Measurements from ENCODE around the gene LRRC73. TPM values are rescaled to one million over a fixed set of nuclear protein-coding genes. Genes with fewer than 3 reads are reported as not detected.

Gene LRRC73
- total and polyA plus RNA-seq, 9 of the 15 experiments (the other 6 are each of a cell fraction or from before 2014, with no cell fraction given): 0.07 to 0.55 (median 0.16) TPM; not detected in 3

GRCh38 chr6:43506667-43507471 is 3.3 kb downstream of the LRRC73 start (continued):
- TF ChIP-seq, protein P1, sequence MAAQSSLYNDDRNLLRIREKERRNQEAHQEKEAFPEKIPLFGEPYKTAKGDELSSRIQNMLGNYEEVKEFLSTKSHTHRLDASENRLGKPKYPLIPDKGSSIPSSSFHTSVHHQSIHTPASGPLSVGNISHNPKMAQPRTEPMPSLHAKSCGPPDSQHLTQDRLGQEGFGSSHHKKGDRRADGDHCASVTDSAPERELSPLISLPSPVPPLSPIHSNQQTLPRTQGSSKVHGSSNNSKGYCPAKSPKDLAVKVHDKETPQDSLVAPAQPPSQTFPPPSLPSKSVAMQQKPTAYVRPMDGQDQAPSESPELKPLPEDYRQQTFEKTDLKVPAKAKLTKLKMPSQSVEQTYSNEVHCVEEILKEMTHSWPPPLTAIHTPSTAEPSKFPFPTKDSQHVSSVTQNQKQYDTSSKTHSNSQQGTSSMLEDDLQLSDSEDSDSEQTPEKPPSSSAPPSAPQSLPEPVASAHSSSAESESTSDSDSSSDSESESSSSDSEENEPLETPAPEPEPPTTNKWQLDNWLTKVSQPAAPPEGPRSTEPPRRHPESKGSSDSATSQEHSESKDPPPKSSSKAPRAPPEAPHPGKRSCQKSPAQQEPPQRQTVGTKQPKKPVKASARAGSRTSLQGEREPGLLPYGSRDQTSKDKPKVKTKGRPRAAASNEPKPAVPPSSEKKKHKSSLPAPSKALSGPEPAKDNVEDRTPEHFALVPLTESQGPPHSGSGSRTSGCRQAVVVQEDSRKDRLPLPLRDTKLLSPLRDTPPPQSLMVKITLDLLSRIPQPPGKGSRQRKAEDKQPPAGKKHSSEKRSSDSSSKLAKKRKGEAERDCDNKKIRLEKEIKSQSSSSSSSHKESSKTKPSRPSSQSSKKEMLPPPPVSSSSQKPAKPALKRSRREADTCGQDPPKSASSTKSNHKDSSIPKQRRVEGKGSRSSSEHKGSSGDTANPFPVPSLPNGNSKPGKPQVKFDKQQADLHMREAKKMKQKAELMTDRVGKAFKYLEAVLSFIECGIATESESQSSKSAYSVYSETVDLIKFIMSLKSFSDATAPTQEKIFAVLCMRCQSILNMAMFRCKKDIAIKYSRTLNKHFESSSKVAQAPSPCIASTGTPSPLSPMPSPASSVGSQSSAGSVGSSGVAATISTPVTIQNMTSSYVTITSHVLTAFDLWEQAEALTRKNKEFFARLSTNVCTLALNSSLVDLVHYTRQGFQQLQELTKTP (IDR thresholded peaks at IDR 0.05; ENCODE audit: low read depth in 1 of 2, partially characterized antibody in 2 of 2): no peak
- TF ChIP-seq EHMT2 (IDR thresholded peaks at IDR 0.05): no peak
- TF ChIP-seq ZFP36 (IDR thresholded peaks at IDR 0.05; ENCODE audit: low read depth, low read length, partially characterized antibody): no peak
- TF ChIP-seq KHSRP (IDR thresholded peaks at IDR 0.05): no peak
- TF ChIP-seq, protein P2, sequence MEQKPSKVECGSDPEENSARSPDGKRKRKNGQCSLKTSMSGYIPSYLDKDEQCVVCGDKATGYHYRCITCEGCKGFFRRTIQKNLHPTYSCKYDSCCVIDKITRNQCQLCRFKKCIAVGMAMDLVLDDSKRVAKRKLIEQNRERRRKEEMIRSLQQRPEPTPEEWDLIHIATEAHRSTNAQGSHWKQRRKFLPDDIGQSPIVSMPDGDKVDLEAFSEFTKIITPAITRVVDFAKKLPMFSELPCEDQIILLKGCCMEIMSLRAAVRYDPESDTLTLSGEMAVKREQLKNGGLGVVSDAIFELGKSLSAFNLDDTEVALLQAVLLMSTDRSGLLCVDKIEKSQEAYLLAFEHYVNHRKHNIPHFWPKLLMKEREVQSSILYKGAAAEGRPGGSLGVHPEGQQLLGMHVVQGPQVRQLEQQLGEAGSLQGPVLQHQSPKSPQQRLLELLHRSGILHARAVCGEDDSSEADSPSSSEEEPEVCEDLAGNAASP (IDR thresholded peaks at IDR 0.05): no peak
- TF ChIP-seq CBX5 (IDR thresholded peaks at IDR 0.05; ENCODE audit: borderline replicate concordance, low read depth): no peak
- peak; percentile 12; the same call in 1 of the 2 replicates for TF ChIP-seq ZNF23 (CRISPR knock-in tag; IDR thresholded peaks at IDR 0.05)
- TF ChIP-seq HSF4 (CRISPR knock-in tag; IDR thresholded peaks at IDR 0.05; ENCODE audit: borderline replicate concordance): no peak
- TF ChIP-seq ZNF79 (CRISPR knock-in tag; IDR thresholded peaks at IDR 0.05; ENCODE audit: low read depth): no peak
- no peak for TF ChIP-seq PCBP2 (IDR thresholded peaks at IDR 0.05; ENCODE audit: low read depth, low read length, poor library complexity, severe bottlenecking)
- no peak for TF ChIP-seq CSDE1 (IDR thresholded peaks at IDR 0.05)
- TF ChIP-seq ELK3 (CRISPR knock-in tag; IDR thresholded peaks at IDR 0.05): no peak
- no peak for TF ChIP-seq HDAC2 (IDR thresholded peaks at IDR 0.05)
- no peak for TF ChIP-seq ZKSCAN1 (IDR thresholded peaks at IDR 0.05; ENCODE audit: low read depth, low read length)
- no peak for TF ChIP-seq PTRF (tag; IDR thresholded peaks at IDR 0.05)
- TF ChIP-seq, protein P3, sequence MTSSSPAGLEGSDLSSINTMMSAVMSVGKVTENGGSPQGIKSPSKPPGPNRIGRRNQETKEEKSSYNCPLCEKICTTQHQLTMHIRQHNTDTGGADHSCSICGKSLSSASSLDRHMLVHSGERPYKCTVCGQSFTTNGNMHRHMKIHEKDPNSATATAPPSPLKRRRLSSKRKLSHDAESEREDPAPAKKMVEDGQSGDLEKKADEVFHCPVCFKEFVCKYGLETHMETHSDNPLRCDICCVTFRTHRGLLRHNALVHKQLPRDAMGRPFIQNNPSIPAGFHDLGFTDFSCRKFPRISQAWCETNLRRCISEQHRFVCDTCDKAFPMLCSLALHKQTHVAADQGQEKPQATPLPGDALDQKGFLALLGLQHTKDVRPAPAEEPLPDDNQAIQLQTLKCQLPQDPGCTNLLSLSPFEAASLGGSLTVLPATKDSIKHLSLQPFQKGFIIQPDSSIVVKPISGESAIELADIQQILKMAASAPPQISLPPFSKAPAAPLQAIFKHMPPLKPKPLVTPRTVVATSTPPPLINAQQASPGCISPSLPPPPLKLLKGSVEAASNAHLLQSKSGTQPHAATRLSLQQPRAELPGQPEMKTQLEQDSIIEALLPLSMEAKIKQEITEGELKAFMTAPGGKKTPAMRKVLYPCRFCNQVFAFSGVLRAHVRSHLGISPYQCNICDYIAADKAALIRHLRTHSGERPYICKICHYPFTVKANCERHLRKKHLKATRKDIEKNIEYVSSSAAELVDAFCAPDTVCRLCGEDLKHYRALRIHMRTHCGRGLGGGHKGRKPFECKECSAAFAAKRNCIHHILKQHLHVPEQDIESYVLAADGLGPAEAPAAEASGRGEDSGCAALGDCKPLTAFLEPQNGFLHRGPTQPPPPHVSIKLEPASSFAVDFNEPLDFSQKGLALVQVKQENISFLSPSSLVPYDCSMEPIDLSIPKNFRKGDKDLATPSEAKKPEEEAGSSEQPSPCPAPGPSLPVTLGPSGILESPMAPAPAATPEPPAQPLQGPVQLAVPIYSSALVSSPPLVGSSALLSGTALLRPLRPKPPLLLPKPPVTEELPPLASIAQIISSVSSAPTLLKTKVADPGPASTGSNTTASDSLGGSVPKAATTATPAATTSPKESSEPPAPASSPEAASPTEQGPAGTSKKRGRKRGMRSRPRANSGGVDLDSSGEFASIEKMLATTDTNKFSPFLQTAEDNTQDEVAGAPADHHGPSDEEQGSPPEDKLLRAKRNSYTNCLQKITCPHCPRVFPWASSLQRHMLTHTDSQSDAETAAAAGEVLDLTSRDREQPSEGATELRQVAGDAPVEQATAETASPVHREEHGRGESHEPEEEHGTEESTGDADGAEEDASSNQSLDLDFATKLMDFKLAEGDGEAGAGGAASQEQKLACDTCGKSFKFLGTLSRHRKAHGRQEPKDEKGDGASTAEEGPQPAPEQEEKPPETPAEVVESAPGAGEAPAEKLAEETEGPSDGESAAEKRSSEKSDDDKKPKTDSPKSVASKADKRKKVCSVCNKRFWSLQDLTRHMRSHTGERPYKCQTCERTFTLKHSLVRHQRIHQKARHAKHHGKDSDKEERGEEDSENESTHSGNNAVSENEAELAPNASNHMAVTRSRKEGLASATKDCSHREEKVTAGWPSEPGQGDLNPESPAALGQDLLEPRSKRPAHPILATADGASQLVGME (CRISPR knock-in tag; IDR thresholded peaks at IDR 0.05): no peak

Measured in K562 (cell line).